Neural cell (in vitro differentiated cells): ENCODE results near the gene SVEP1. TPM values are rescaled to one million over a fixed set of nuclear protein-coding genes. Genes with fewer than 3 reads are reported as not detected.

Experiments
- H2AFZ ChIP-seq: fragments of 200-600, 300-800 bp; sonication (generic), shearing (Covaris generic); 2 replicates; pipeline ENCODE4 v1.6.0; 2014; ENCODE audit warnings: low read depth, mild to moderate bottlenecking, antibody characterized with exemption, low read length, moderate library complexity
- H3F3A ChIP-seq: fragments of 200-600 bp; shearing (Covaris generic); 2 replicates; pipeline ENCODE4 v1.6.1; 2016; ENCODE audit warnings: mild to moderate bottlenecking, moderate library complexity, mixed read lengths, antibody characterized with exemption, low read length; ENCODE audit not compliant: insufficient read depth, poor library complexity, severe bottlenecking
- H3K27ac ChIP-seq: fragments of 200-600, 300-800 bp; sonication (generic), shearing (Covaris generic); 2 replicates; pipeline ENCODE4 v1.5.1; 2014; ENCODE audit warnings: mild to moderate bottlenecking, low read length, moderate library complexity
- H3K27me3 ChIP-seq: fragments of 300-800, 200-600 bp; sonication (generic), shearing (Covaris generic); 2 replicates; pipeline ENCODE4 v1.6.0; 2014; ENCODE audit warnings: mild to moderate bottlenecking, low read depth, low read length, moderate library complexity; ENCODE audit not compliant: insufficient read depth
- H3K36me3 ChIP-seq: fragments of 300-800, 200-600 bp; sonication (generic), shearing (Covaris generic); 2 replicates; pipeline ENCODE4 v1.5.1; 2014; ENCODE audit warnings: mild to moderate bottlenecking, antibody characterized with exemption, low read length, moderate library complexity; ENCODE audit not compliant: insufficient read depth
- H3K4me2 ChIP-seq: fragments of 300-800, 200-600 bp; sonication (generic), shearing (Covaris generic); 2 replicates; pipeline ENCODE4 v1.6.0; 2014; ENCODE audit warnings: mild to moderate bottlenecking, low read length
- H3K4me3 ChIP-seq: fragments of 300-800, 200-600 bp; sonication (generic), shearing (Covaris generic); 2 replicates; pipeline ENCODE4 v1.5.1; 2014; ENCODE audit warnings: mild to moderate bottlenecking, low read length, moderate library complexity
- H3K79me2 ChIP-seq: fragments of 200-600 bp; shearing (Covaris generic); replicated peaks from 2 replicates; pipeline ENCODE4 v1.6.0; 2014; ENCODE audit warnings: mild to moderate bottlenecking, low read length, moderate library complexity; ENCODE audit not compliant: insufficient read depth
- H3K9ac ChIP-seq: fragments of 300-800, 200-600 bp; sonication (generic), shearing (Covaris generic); 2 replicates; pipeline ENCODE4 v1.6.1; 2016; ENCODE audit warnings: mild to moderate bottlenecking, low read length, mixed read lengths
- H3K9me2 ChIP-seq: fragments of 200-600 bp; shearing (Covaris generic); 2 replicates; pipeline ENCODE4 v1.6.1; 2016; ENCODE audit warnings: mild to moderate bottlenecking, low read length, mixed read lengths; ENCODE audit not compliant: insufficient read depth
- H3K9me3 ChIP-seq: fragments of 200-600, 300-800 bp; sonication (generic), shearing (Covaris generic); 2 replicates; pipeline ENCODE4 v1.6.1; 2016; ENCODE audit warnings: mild to moderate bottlenecking, mixed run types, low read length, moderate library complexity, mixed read lengths
- H4K20me1 ChIP-seq: fragments of 200-600 bp; shearing (Covaris generic); 2 replicates; pipeline ENCODE4 v1.6.1; 2016; ENCODE audit warnings: mild to moderate bottlenecking, mixed run types; ENCODE audit not compliant: insufficient read depth
- CTCF ChIP-seq: fragments of 450-650 bp; IDR thresholded peaks from 2 replicates; pipeline ENCODE4 v1.5.1; 2014; ENCODE audit warnings: antibody characterized with exemption, mild to moderate bottlenecking, moderate library complexity; ENCODE audit not compliant: poor library complexity, severe bottlenecking
- EP300 ChIP-seq: fragments of 450-650 bp; conservative IDR thresholded peaks from 2 replicates; pipeline ENCODE4 v1.6.1; 2014; ENCODE audit warnings: antibody characterized with exemption, mild to moderate bottlenecking, moderate library complexity; ENCODE audit not compliant: poor library complexity, severe bottlenecking
- EZH2 ChIP-seq: fragments of 200-600, 300-800 bp; shearing (Covaris generic), sonication (generic); IDR thresholded peaks from 2 replicates; pipeline ENCODE4 v1.6.1; 2014; ENCODE audit warnings: antibody characterized with exemption, low read length, borderline replicate concordance, mild to moderate bottlenecking; ENCODE audit not compliant: insufficient read depth, poor library complexity, severe bottlenecking
- MXI1 ChIP-seq: fragments of 450-650 bp; conservative IDR thresholded peaks from 2 replicates; pipeline ENCODE4 v1.6.1; 2014; ENCODE audit warnings: antibody characterized with exemption, mild to moderate bottlenecking; ENCODE audit not compliant: poor library complexity, severe bottlenecking
- POLR2AphosphoS5 ChIP-seq: IDR thresholded peaks from 2 replicates; pipeline ENCODE4 v1.6.1; 2012
- RAD21 ChIP-seq: fragments of 450-650 bp; conservative IDR thresholded peaks from 2 replicates; pipeline ENCODE4 v1.6.1; 2014; ENCODE audit warnings: antibody characterized with exemption, mild to moderate bottlenecking, moderate library complexity
- REST ChIP-seq: IDR thresholded peaks from 2 replicates; pipeline ENCODE4 v1.6.1; 2012; ENCODE audit warnings: borderline replicate concordance
- SMC3 ChIP-seq: fragments of 450-650 bp; conservative IDR thresholded peaks from 2 replicates; pipeline ENCODE4 v1.6.1; 2014; ENCODE audit warnings: antibody characterized with exemption, mild to moderate bottlenecking, moderate library complexity; ENCODE audit not compliant: poor library complexity
- TAF1 ChIP-seq: IDR thresholded peaks from 2 replicates; pipeline ENCODE4 v1.6.1; 2012; ENCODE audit warnings: low read depth
- polyA plus RNA-seq: library from polyadenylated mRNA; depleted of rRNA; stranded (reverse); fragments of >200 nt; gene quantifications from 2 replicates; pipeline ENCODE4 v1.2.3, GENCODE V29; 2014

The SVEP1 gene
- polyA plus RNA-seq, 1 donor from 2014 or later: 0.10 TPM

- H3K9me2 ChIP-seq: no peaks in the 10 kb centered on the region
- no peaks in the 10 kb centered on the region for H3K9me3 ChIP-seq
- no peak overlapping the region for H3K9ac ChIP-seq
- no peaks in the 10 kb centered on the region for H4K20me1 ChIP-seq
- H3K4me3 ChIP-seq: no peak overlapping the region
- no peaks in the 10 kb centered on the region for H3K36me3 ChIP-seq
- no peaks in the 10 kb centered on the region for H3K27me3 ChIP-seq
- H3K4me2 ChIP-seq: no peak overlapping the region
- no peak overlapping the region for H3K27ac ChIP-seq
- TF ChIP-seq EZH2 (no peak), TAF1 (no peak), CTCF (no peak), POLR2AphosphoS5 (no peak), MXI1 (no peak), REST (no peak), EP300 (no peak), RAD21 (no peak), SMC3 (no peak)
- H3K79me2 ChIP-seq: no peaks in the 10 kb centered on the region
- no peak overlapping the region for H2AFZ ChIP-seq
- H3F3A ChIP-seq: no peaks in the 10 kb centered on the region
These were observed 134.6 kb downstream of the SVEP1 start for GRCh38 chr9:110444911-110445310.

- Histone ChIP-seq H3K9me2 (no peaks in the 10 kb centered on the region), H3K27me3 (no peaks in the 10 kb centered on the region), H2AFZ (no peak overlapping the region), H3K4me2 (no peak overlapping the region), H3K4me3 (no peak overlapping the region), H3K27ac (no peak overlapping the region), H3K9ac (no peak overlapping the region), H3F3A (no peaks in the 10 kb centered on the region), H3K36me3 (no peaks in the 10 kb centered on the region), H3K79me2 (no peaks in the 10 kb centered on the region), H4K20me1 (no peaks in the 10 kb centered on the region), H3K9me3 (no peaks in the 10 kb centered on the region)
- TF ChIP-seq SMC3: no peak
- TF ChIP-seq EP300: no peak
- no peak for TF ChIP-seq EZH2
- no peak for TF ChIP-seq RAD21
- no peak for TF ChIP-seq CTCF
- no peak for TF ChIP-seq POLR2AphosphoS5
- no peak for TF ChIP-seq REST
- no peak for TF ChIP-seq MXI1
- no peak for TF ChIP-seq TAF1
These were observed 135.7 kb downstream of the SVEP1 start for GRCh38 chr9:110443866-110444220.
